Mesendoderm (in vitro differentiated cells): ENCODE results near the gene BRCA1. TPM values are rescaled to one million over a fixed set of nuclear protein-coding genes. Genes with fewer than 3 reads are reported as not detected.

Experiments used
- DNase-seq: peaks from one replicate; pipeline ENCODE4 v3.0.0; 2013
- H2AK5ac ChIP-seq: 2 replicates; pipeline ENCODE4 v1.6.1; 2013; ENCODE audit warnings: low read length, inconsistent platforms
- H2BK120ac ChIP-seq: 2 replicates; pipeline ENCODE4 v1.6.1; 2013; ENCODE audit warnings: low read depth, mild to moderate bottlenecking, low read length, moderate library complexity, mixed read lengths
- H2BK15ac ChIP-seq: replicated peaks from 2 replicates; pipeline ENCODE4 v1.6.1; 2013; ENCODE audit warnings: low read depth, mild to moderate bottlenecking, moderate library complexity
- H2BK5ac ChIP-seq: 2 replicates; pipeline ENCODE4 v1.6.1; 2013; ENCODE audit warnings: low read length, inconsistent platforms
- H3K18ac ChIP-seq: 2 replicates; pipeline ENCODE4 v1.6.1; 2013; ENCODE audit warnings: mild to moderate bottlenecking, low read length, mixed read lengths
- H3K23ac ChIP-seq: one replicate; pipeline ENCODE4 v1.6.1; 2013; ENCODE audit warnings: low read length
- H3K27ac ChIP-seq: 2 replicates; pipeline ENCODE4 v1.5.1; 2013; ENCODE audit warnings: low read depth, mild to moderate bottlenecking, inconsistent platforms, low read length, moderate library complexity
- H3K27me3 ChIP-seq: 2 replicates; pipeline ENCODE4 v1.6.1; 2013; ENCODE audit warnings: low read length, control low read depth, mild to moderate bottlenecking, inconsistent platforms; ENCODE audit not compliant: insufficient read depth, poor library complexity
- H3K36me3 ChIP-seq: 2 replicates; pipeline ENCODE4 v1.6.1; 2013; ENCODE audit warnings: low read length, inconsistent platforms; ENCODE audit not compliant: control insufficient read depth, insufficient read depth
- H3K4ac ChIP-seq: one replicate; pipeline ENCODE4 v1.6.1; 2013; ENCODE audit warnings: low read depth, mild to moderate bottlenecking, low read length, moderate library complexity
- H3K4me1 ChIP-seq: 2 replicates; pipeline ENCODE4 v1.6.1; 2013; ENCODE audit warnings: low read depth, low read length, inconsistent platforms; ENCODE audit not compliant: control insufficient read depth
- H3K4me2 ChIP-seq: 2 replicates; pipeline ENCODE4 v1.6.1; 2013; ENCODE audit warnings: low read length
- H3K4me3 ChIP-seq: 2 replicates; pipeline ENCODE4 v1.5.1; 2013; ENCODE audit warnings: mild to moderate bottlenecking, low read length
- H3K56ac ChIP-seq: one replicate; pipeline ENCODE4 v1.6.1; 2013; ENCODE audit warnings: low read length
- H3K79me1 ChIP-seq: 2 replicates; pipeline ENCODE4 v1.6.1; 2013; ENCODE audit warnings: low read length, inconsistent platforms
- H3K79me2 ChIP-seq: 2 replicates; pipeline ENCODE4 v1.6.1; 2013; ENCODE audit warnings: mild to moderate bottlenecking, low read length; ENCODE audit not compliant: control insufficient read depth, insufficient read depth
- H3K9ac ChIP-seq: 2 replicates; pipeline ENCODE4 v1.6.1; 2013; ENCODE audit warnings: low read length, inconsistent platforms
- H4K5ac ChIP-seq: one replicate; pipeline ENCODE4 v1.6.1; 2013; ENCODE audit warnings: low read length
- H4K8ac ChIP-seq: one replicate; pipeline ENCODE4 v1.6.1; 2013; ENCODE audit warnings: low read depth, mild to moderate bottlenecking, control low read depth, low read length, moderate library complexity
- WGBS: extraction: QIAGEN DNeasy Blood & Tissue Kit; methylation state at CpG from one replicate; pipeline ENCODE4 v1.1.7; 2013; ENCODE audit warnings: low lambda C conversion rate, missing lambda C conversion rate; ENCODE audit not compliant: insufficient coverage; ENCODE audit errors: extremely low coverage; 5-methylcytosine and 5-hydroxymethylcytosine counted together
- polyA plus RNA-seq, 2 experiments: library from polyadenylated mRNA; stranded (reverse); fragments of 200-250 nt; gene quantifications; one replicate each; pipeline ENCODE4 v1.2.3, GENCODE V29; 2013

Gene BRCA1
- polyA plus RNA-seq (2013, experiment 1 of 2), result 17.2 TPM
- polyA plus RNA-seq (2013, experiment 2 of 2), result 17.4 TPM

DNA sequence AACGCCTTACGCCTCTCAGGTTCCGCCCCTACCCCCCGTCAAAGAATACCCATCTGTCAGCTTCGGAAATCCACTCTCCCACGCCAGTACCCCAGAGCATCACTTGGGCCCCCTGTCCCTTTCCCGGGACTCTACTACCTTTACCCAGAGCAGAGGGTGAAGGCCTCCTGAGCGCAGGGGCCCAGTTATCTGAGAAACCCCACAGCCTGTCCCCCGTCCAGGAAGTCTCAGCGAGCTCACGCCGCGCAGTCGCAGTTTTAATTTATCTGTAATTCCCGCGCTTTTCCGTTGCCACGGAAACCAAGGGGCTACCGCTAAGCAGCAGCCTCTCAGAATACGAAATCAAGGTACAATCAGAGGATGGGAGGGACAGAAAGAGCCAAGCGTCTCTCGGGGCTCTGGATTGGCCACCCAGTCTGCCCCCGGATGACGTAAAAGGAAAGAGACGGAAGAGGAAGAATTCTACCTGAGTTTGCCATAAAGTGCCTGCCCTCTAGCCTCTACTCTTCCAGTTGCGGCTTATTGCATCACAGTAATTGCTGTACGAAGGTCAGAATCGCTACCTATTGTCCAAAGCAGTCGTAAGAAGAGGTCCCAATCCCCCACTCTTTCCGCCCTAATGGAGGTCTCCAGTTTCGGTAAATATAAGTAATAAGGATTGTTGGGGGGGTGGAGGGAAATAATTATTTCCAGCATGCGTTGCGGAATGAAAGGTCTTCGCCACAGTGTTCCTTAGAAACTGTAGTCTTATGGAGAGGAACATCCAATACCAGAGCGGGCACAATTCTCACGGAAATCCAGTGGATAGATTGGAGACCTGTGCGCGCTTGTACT, at the start of gene BRCA1:
Gene BRCA1 (minus strand): TSS at position 232 of the 834 bp plus-strand sequence. CDS start 1,268 bp downstream, outside the sequence.
- H2BK5ac ChIP-seq, result no peak within 1 kb of the TSS
- peak within 1 kb of the TSS; percentile 93 for H4K5ac ChIP-seq
- peak within 1 kb of the TSS; percentile 96 for H3K4me2 ChIP-seq
- WGBS, result no CpG with 5 or more reads among the region's 38 CpGs
- H3K36me3 ChIP-seq, result no peaks in the 10 kb centered on the region
- H4K8ac ChIP-seq, result no peak within 1 kb of the TSS
- H3K4me1 ChIP-seq, result no peaks in the 10 kb centered on the region
- no peak within 1 kb of the TSS for H3K23ac ChIP-seq
- peak; percentile 100 for DNase-seq
- H3K4ac ChIP-seq, result no peak within 1 kb of the TSS
- H3K4me3 ChIP-seq, result peak within 1 kb of the TSS; percentile 88
- H3K27me3 ChIP-seq, result no peaks in the 10 kb centered on the region
- H3K27ac ChIP-seq, result peak within 1 kb of the TSS; percentile 75
- H3K56ac ChIP-seq, result peak within 1 kb of the TSS; percentile 92
- H2BK15ac ChIP-seq, result no peak within 1 kb of the TSS
- H2BK120ac ChIP-seq, result no peak within 1 kb of the TSS
- no peak within 1 kb of the TSS for H2AK5ac ChIP-seq
- H3K18ac ChIP-seq, result no peak within 1 kb of the TSS
- H3K9ac ChIP-seq, result peak within 1 kb of the TSS; percentile 93
- peaks cover 7% of the 10 kb centered on the region for H3K79me2 ChIP-seq
- peaks cover 3% of the 10 kb centered on the region for H3K79me1 ChIP-seq

DNA sequence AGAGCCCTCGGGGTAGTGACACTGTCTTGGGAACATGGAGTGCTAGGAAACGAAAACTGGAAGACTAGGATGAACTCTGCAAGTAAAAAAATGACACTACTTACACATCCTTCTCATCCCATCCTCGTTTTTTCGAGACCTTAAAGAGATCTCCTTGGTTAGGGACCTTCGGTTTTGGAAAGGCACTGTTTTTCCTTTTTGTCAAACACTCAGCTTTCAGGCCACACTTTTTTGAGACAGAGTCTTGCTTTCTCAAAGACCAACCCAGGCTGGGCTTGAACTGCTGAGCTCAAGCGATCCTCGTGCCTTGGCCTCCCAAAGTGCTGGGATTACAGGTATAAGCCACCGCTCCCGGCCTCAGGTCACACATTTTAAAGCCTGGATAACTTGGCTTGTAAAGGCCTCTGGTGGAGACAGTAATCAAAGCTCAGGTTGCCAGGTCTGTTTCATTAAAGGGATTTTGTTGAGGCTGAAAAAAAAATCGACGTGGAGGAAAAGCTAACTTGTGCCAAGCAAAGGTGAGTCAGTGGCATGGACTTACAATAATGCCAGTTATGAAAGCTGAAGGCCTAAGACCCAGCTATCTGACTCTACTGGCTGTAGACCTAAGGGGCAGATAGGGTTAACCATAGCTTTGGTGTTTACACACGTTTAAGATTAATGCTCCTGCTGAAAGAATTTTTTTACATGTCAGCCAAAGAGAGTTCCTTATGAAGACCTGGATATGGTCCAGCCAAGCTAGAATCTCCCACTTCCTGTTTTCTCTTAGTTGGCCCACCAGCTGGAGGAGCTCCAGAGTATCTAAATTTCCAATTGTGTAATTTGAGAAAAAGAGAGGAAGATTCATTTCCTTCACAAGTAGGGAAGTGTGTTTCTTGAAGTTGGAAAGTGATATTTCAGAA, 46.7 kb upstream of the BRCA1 start:
- peak; percentile 47 for DNase-seq
- Histone ChIP-seq H3K27me3 (no peaks in the 10 kb centered on the region), H3K79me1 (no peaks in the 10 kb centered on the region), H4K5ac (no peak overlapping the region), H2AK5ac (no peak overlapping the region), H3K4me3 (peak overlapping the region; percentile 88), H3K4me2 (peak overlapping the region; percentile 49), H3K18ac (no peak overlapping the region), H3K56ac (peak overlapping the region; percentile 89), H2BK15ac (no peak overlapping the region), H3K79me2 (no peaks in the 10 kb centered on the region), H2BK5ac (no peak overlapping the region), H3K4ac (peak overlapping the region; percentile 41), H4K8ac (peak overlapping the region; percentile 97), H3K36me3 (no peaks in the 10 kb centered on the region), H2BK120ac (no peak overlapping the region), H3K4me1 (peaks cover 5% of the 10 kb centered on the region), H3K27ac (peak overlapping the region; percentile 55), H3K9ac (peak overlapping the region; percentile 80), H3K23ac (no peak overlapping the region)
- no CpG with 5 or more reads among the region's 12 CpGs for WGBS

DNA sequence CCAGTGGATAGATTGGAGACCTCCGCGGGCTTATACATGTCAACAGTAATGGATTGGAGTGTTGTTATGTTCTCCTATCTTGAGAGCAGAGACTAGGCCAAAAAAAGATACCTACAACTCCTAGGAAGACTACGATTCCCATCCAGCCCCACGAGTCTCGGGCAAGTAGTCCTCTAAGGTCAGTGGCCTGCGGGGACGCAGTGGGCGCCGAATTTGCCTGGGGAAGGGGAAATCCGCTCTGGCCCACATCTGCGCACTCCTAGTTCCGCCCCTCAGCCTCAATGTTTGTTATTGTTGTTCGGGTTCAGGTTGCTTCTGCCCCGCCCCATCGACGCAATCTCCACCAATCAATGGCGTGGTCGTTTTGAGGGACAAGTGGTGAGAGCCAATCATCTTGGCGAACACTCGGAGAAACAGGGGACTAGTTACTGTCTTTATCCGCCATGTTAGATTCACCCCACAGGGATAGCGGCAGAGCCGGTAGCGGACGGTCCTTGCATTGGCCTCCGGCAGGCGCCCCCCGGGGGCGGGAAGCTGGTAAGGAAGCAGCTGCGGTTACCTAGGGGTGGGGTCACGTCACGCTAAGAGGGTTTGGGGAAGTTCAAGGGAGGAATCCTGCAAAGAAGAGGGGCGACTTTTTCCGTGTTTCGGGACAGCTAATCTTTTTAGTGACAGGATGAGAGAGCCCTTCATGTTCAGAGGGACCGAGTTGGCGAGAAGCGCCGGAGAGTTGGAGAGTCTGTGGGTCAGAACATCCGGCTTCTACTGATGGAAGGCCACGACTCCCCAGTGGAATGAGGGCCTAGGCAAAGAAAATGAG, 45.8 kb upstream of the BRCA1 start, which contains the start of gene NBR1:
Gene NBR1 (plus strand): TSS at position 449 of the 820 bp plus-strand sequence. CDS start 4,586 bp downstream, outside the sequence.
- no peaks in the 10 kb centered on the region for H3K79me1 ChIP-seq
- no peaks in the 10 kb centered on the region for H3K36me3 ChIP-seq
- peak; percentile 99 for DNase-seq
- WGBS, result no CpG with 5 or more reads among the region's 41 CpGs
- no peaks in the 10 kb centered on the region for H3K27me3 ChIP-seq
- H3K23ac ChIP-seq, result peak within 1 kb of the TSS; percentile 80
- no peak within 1 kb of the TSS for H2AK5ac ChIP-seq
- peak within 1 kb of the TSS; percentile 95 for H3K4me3 ChIP-seq
- no peak within 1 kb of the TSS for H2BK5ac ChIP-seq
- no peak within 1 kb of the TSS for H2BK120ac ChIP-seq
- H3K4me1 ChIP-seq, result peaks cover 5% of the 10 kb centered on the region
- peak within 1 kb of the TSS; percentile 92 for H3K56ac ChIP-seq
- H4K8ac ChIP-seq, result peak within 1 kb of the TSS; percentile 97
- peak within 1 kb of the TSS; percentile 41 for H3K4ac ChIP-seq
- no peaks in the 10 kb centered on the region for H3K79me2 ChIP-seq
- peak within 1 kb of the TSS; percentile 80 for H3K9ac ChIP-seq
- H3K27ac ChIP-seq, result peak within 1 kb of the TSS; percentile 55
- no peak within 1 kb of the TSS for H2BK15ac ChIP-seq
- H3K4me2 ChIP-seq, result peak within 1 kb of the TSS; percentile 99
- no peak within 1 kb of the TSS for H4K5ac ChIP-seq
- H3K18ac ChIP-seq, result peak within 1 kb of the TSS; percentile 10

DNA sequence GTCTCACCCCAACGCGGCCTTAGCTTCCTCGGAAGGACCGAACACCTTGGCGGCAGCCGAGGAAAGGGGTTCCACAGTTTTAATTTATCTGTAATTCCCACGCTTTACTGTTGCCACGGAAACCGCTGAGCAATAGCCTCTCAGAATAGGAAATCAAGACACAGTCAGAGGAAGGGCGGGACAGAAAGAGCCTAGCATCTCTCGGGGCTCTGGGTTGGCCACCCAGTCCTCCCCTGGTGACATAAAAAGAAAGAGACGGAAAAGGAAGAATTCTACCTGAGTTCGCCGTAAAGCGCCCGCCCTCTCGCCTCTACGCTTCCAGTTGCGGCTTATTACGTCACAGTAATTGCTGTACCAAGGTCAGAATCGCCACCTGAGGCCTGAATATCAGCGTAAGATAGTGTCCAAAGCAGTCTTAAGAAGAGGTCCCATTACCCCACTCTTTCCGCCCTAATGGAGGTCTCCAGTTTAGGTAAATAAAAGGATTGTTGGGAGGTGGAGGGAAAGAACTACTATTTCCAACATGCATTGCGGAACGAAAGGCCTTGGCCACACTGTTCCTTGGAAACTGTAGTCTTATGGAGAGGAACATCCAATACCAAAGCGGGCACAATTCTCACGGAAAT, 45.1 kb upstream of the BRCA1 start:
- Histone ChIP-seq H3K27me3 (no peaks in the 10 kb centered on the region), H3K27ac (peak overlapping the region; percentile 34), H3K36me3 (no peaks in the 10 kb centered on the region), H3K4me2 (peak overlapping the region; percentile 99), H3K4me1 (peaks cover 5% of the 10 kb centered on the region), H3K79me2 (no peaks in the 10 kb centered on the region), H3K9ac (peak overlapping the region; percentile 78), H2AK5ac (no peak overlapping the region), H2BK120ac (no peak overlapping the region), H4K5ac (no peak overlapping the region), H4K8ac (no peak overlapping the region), H3K4ac (no peak overlapping the region), H2BK5ac (no peak overlapping the region), H3K23ac (peak overlapping the region; percentile 80), H3K79me1 (no peaks in the 10 kb centered on the region), H2BK15ac (no peak overlapping the region), H3K56ac (peak overlapping the region; percentile 92), H3K18ac (peak overlapping the region; percentile 6), H3K4me3 (peak overlapping the region; percentile 95)
- DNase-seq, result peak; percentile 99
- WGBS, result no CpG with 5 or more reads among the region's 27 CpGs
